Hair follicle dermal papilla cell (primary cell): ENCODE results near the gene PTCRA. TPM values are rescaled to one million over a fixed set of nuclear protein-coding genes. Genes with fewer than 3 reads are reported as not detected.

Experiments
- total RNA-seq: library from RNA; depleted of rRNA; stranded (reverse); fragments of >200 nt; gene quantifications from 2 replicates; pipeline ENCODE4 v1.2.3, GENCODE V29; 2012

Gene PTCRA
- total RNA-seq: not detected in 2 replicates

GRCh38 chr6:42915732-42916131, at the start of gene PTCRA:
PTCRA (plus strand) TSS chr6:42916053; CDS start chr6:42916070, 17 bp downstream.

GRCh38 chr6:42879372-42880239, 36.2 kb upstream of the PTCRA start, which contains the start of gene RPL7L1:
RPL7L1 (plus strand) TSS chr6:42879616; CDS start chr6:42879911, 295 bp downstream.

GRCh38 chr6:42928986-42929820, 13.3 kb downstream of the PTCRA start, which contains the start of gene CNPY3:
CNPY3 (plus strand) TSS chr6:42929480; CDS start chr6:42929571, 91 bp downstream.

GRCh38 chr6:42960243-42961019, 44.6 kb downstream of the PTCRA start, which contains the start of gene GNMT:
GNMT (plus strand) TSS chr6:42960754; CDS start chr6:42960768, 14 bp downstream.

Other genes with a start within 250 kb of the PTCRA start
- gene PRPH2, start 193.5 kb upstream of the PTCRA start, total RNA-seq: 2.2 and 2.9 TPM in 2 replicates
- 36.8 and 40.1 TPM in 2 replicates for gene TBCC, start 169.9 kb upstream of the PTCRA start, total RNA-seq
- gene BICRAL, start 134.0 kb upstream of the PTCRA start, total RNA-seq: 9.8 and 10.5 TPM in 2 replicates
- gene RPL7L1, start 36.4 kb upstream of the PTCRA start, total RNA-seq: 81.2 and 95.1 TPM in 2 replicates
- 31.5 and 36.7 TPM in 2 replicates for gene CNPY3, start 13.4 kb downstream of the PTCRA start, total RNA-seq
- 0.16 and 0.36 TPM in 2 replicates for gene GNMT, start 44.7 kb downstream of the PTCRA start, total RNA-seq
- 32.2 and 48.8 TPM in 2 replicates for gene PEX6, start 63.1 kb downstream of the PTCRA start, total RNA-seq
- 36.2 and 41.2 TPM in 2 replicates for gene PPP2R5D, start 68.5 kb downstream of the PTCRA start, total RNA-seq
- gene MEA1, start 97.9 kb downstream of the PTCRA start, total RNA-seq: 26.4 and 29.3 TPM in 2 replicates
- 111 and 112 TPM in 2 replicates for gene KLHDC3, start 98.2 kb downstream of the PTCRA start, total RNA-seq
- gene RRP36, start 105.6 kb downstream of the PTCRA start, total RNA-seq: 75.5 and 82.8 TPM in 2 replicates
- 87.6 and 93.6 TPM in 2 replicates for gene CUL7, start 137.8 kb downstream of the PTCRA start, total RNA-seq
- gene MRPL2, start 143.4 kb downstream of the PTCRA start, total RNA-seq: 13.7 and 14.4 TPM in 2 replicates
- 17.2 and 20.1 TPM in 2 replicates for gene KLC4, start 143.6 kb downstream of the PTCRA start, total RNA-seq
- gene PTK7, start 160.3 kb downstream of the PTCRA start, total RNA-seq: 361 and 514 TPM in 2 replicates